ENCODE data around the gene NBDY. TPM values are rescaled to one million over a fixed set of nuclear protein-coding genes. Genes with fewer than 3 reads are reported as not detected.
"Not testable (repeated sequence)": the region's sequence is repeated elsewhere in the genome, so short reads cannot be mapped to it uniquely, and the experiment has no call there.

NBDY gene
- total RNA-seq, 1 donor from 2014 or later = 15.4 TPM

DNA sequence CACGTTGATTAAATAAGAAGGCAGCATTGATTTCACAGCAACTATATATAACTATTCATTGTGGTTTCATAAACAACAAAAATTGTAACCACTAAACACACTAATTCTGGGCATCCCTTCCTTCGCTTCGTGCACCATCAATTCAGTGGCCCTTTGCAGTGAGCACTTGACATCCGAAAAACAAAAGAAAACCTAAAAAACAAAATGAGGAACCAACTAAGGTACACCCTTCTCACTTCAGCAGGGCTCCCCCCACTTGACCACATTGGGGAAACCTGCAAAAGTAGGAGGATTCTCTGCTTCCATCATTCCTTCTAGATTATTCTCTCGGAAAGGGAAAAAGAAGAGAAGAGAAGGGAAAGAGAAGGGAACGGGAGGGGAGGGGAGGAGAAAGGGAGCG is 28.3 kb downstream of the NBDY start:
- Histone ChIP-seq H3K27ac (no peak overlapping the region), H3K4me1 (no peaks in the 10 kb centered on the region), H3K9me3 (no peaks in the 10 kb centered on the region), H3K4me3 (no peak overlapping the region), H3K27me3 (no peaks in the 10 kb centered on the region), H3K36me3 (no peaks in the 10 kb centered on the region)
- TF ChIP-seq, protein P1, sequence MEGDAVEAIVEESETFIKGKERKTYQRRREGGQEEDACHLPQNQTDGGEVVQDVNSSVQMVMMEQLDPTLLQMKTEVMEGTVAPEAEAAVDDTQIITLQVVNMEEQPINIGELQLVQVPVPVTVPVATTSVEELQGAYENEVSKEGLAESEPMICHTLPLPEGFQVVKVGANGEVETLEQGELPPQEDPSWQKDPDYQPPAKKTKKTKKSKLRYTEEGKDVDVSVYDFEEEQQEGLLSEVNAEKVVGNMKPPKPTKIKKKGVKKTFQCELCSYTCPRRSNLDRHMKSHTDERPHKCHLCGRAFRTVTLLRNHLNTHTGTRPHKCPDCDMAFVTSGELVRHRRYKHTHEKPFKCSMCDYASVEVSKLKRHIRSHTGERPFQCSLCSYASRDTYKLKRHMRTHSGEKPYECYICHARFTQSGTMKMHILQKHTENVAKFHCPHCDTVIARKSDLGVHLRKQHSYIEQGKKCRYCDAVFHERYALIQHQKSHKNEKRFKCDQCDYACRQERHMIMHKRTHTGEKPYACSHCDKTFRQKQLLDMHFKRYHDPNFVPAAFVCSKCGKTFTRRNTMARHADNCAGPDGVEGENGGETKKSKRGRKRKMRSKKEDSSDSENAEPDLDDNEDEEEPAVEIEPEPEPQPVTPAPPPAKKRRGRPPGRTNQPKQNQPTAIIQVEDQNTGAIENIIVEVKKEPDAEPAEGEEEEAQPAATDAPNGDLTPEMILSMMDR (IDR thresholded peaks at IDR 0.05) = no peak
- intact Hi-C loops (cut with DNase I) = no loop called here
- no peak for DNase-seq (ENCODE audit: low spot score in 2 of 2)

DNA sequence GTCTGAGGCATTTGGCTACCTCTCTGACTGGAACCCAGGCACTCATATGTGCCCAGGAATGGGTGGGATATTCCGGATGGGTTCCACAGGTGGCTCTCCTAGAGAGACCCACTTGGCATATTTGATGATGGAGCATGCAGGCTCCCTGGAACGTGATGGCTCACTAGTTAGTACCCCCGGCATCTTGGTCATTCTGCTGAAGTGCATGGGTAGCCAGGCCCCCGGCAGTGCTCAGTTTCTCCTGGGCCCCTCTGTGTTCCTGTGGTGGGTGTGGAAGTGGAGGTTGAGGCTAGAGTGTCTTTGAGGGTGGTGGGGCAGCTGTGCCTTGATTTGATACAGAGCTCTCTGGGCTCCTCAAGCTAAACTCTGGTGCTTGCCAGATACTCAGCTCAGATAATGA is 29.4 kb downstream of the NBDY start:
- no peak overlapping the region for H3K27ac ChIP-seq
- no peaks in the 10 kb centered on the region for H3K36me3 ChIP-seq
- no peaks in the 10 kb centered on the region for H3K9me3 ChIP-seq
- H3K4me3 ChIP-seq = no peak overlapping the region
- H3K4me1 ChIP-seq = peaks cover 0 to 2% of the 10 kb centered on the region in 2 donors
- H3K27me3 ChIP-seq = no peaks in the 10 kb centered on the region
- no peak for DNase-seq (ENCODE audit: low spot score in 2 of 2)
- intact Hi-C loops (cut with DNase I) = no loop called here
- TF ChIP-seq, protein P1 (IDR thresholded peaks at IDR 0.05) = no peak

GRCh38 chrX:56759736-56760409 is 30.8 kb downstream of the NBDY start:
- no peaks in the 10 kb centered on the region for H3K9me3 ChIP-seq
- TF ChIP-seq, protein P1 (IDR thresholded peaks at IDR 0.05) = no peak
- no peaks in the 10 kb centered on the region for H3K27me3 ChIP-seq
- intact Hi-C loops (cut with DNase I) = no loop called here
- no peak overlapping the region for H3K27ac ChIP-seq
- H3K36me3 ChIP-seq = no peaks in the 10 kb centered on the region
- DNase-seq (ENCODE audit: low spot score in 2 of 2) = no peak
- no peak overlapping the region for H3K4me3 ChIP-seq
- H3K4me1 ChIP-seq = peaks cover 0 to 5% of the 10 kb centered on the region in 2 donors

DNA sequence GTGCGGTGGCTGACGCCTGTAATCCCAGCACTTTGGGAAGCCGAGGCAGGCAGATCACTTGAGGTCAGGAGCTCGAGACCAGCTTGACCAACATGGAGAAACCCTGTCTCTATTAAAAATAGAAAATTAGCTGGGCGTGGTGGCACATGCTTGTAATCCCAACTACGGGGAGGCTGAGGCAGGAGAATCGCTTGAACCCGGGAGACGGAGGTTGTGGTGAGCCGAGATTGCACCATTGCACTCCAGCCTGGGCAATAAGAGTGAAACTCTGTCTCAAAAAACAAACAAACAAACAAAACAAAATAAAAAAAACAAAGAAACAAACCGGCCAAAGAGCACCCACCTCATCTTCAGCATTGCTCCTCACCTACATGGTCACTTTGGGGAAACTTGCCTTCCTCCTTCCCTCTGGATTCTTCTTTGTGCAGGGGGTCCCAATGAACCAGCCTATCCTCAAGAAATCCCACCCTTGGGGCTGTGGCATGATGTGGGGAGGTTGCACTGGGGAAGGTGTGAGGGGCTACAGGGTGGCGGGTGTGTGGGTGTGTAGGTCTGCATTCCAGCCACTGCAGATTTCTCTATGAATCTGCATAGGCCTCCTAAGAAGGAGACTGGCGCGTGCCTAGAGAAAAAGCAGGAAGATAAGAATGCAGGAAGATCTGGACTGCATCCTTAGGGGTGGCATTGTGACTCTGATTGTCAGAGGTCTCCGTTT is 31.5 kb downstream of the NBDY start:
- H3K4me3 ChIP-seq; H3K9me3 ChIP-seq; intact Hi-C loops (cut with DNase I); H3K27ac ChIP-seq; H3K27me3 ChIP-seq; H3K4me1 ChIP-seq; H3K36me3 ChIP-seq: not testable (repeated sequence)
- DNase-seq (ENCODE audit: low spot score in 2 of 2) = peak in 1 of 2 donors; percentile 50

DNA sequence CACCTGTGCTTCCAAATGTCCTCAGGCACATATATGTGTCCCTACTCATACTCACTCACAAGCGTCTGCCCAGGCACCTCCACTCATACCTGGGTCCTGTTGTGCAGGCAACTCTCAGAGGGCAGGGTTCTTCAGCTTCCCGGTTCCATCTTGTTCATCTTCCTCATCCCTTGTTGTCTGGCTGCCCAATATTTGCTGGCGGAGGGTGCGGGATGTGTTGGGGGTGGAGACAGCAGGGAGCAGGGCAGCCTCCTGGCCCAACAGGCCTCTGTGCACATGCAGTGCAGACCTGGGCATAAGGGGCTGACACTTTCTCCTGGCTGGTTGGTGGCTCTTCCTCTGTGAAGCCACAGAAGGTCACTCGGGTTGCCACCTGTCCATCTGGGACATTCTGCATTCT is 32.1 kb downstream of the NBDY start:
- Histone ChIP-seq H3K9me3 (no peaks in the 10 kb centered on the region), H3K27me3 (no peaks in the 10 kb centered on the region), H3K4me1 (peaks cover 5 to 9% of the 10 kb centered on the region in 2 donors), H3K4me3 (no peak overlapping the region), H3K36me3 (no peaks in the 10 kb centered on the region), H3K27ac (no peak overlapping the region)
- TF ChIP-seq, protein P1 (IDR thresholded peaks at IDR 0.05) = no peak
- peak in 1 of 2 donors; percentile 50 for DNase-seq (ENCODE audit: low spot score in 2 of 2)
- intact Hi-C loops (cut with DNase I) = no loop called here

DNA sequence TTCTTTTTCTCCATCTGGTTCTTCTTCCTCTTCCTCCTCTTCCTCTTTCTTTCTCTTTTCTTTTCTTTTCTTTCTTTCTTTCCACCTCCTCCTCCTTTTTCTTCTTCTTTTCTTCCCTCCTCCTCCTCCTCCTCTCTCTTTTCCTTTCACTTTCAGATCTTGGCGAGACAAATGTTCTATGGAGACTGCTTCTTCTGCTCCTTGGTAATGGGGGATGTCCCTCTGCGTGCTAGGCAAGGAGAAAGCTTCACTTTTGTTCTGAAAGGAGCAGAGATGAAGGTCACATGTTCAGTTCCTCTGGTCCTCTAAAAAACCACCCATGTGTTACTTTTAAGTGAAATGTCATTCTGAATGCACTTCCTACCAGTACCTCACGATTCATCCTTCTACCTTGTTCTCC is 33.2 kb downstream of the NBDY start:
- Histone ChIP-seq H3K27ac (no peak overlapping the region), H3K4me1 (peaks cover 5 to 9% of the 10 kb centered on the region in 2 donors), H3K27me3 (no peaks in the 10 kb centered on the region), H3K4me3 (no peak overlapping the region), H3K9me3 (no peaks in the 10 kb centered on the region), H3K36me3 (no peaks in the 10 kb centered on the region)
- intact Hi-C loops (cut with DNase I) = no loop called here
- TF ChIP-seq, protein P1 (IDR thresholded peaks at IDR 0.05) = no peak
- no peak for DNase-seq (ENCODE audit: low spot score in 2 of 2)
